ELF-1 (cell line): Measurements from ENCODE around the gene MAPK11.
A peak's percentile ranks its signal among the peaks of the same experiment; 100 is the strongest.

Experiments
- DNase-seq: peaks from one replicate; pipeline ENCODE4 v3.0.0-alpha.2; 2016; ENCODE audit warnings: low read depth, low spot score

The MAPK11 gene

GRCh38 chr22:50224071-50224470, 46.1 kb downstream of the MAPK11 start:
- no peak for DNase-seq

DNA sequence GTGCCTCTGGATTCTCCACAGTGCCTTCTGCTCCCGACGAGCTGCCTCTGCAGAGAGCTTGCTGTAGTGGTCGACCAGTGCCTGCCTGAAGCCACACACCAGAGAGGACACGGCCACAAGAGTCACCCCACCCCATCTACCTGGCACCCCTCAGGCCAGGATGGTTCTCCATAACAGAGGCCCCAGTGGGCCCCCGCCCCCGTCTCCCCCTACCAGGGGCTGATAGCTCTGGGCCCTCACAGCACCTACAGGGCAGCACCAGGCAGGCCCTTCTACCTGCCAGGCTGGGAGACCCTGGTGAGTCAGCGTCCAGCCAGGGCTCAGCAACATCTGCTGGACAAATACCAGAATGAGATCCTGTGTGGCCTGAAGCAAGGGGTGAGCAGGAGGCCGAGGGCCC, 47.7 kb downstream of the MAPK11 start:
- no peak for DNase-seq

DNA sequence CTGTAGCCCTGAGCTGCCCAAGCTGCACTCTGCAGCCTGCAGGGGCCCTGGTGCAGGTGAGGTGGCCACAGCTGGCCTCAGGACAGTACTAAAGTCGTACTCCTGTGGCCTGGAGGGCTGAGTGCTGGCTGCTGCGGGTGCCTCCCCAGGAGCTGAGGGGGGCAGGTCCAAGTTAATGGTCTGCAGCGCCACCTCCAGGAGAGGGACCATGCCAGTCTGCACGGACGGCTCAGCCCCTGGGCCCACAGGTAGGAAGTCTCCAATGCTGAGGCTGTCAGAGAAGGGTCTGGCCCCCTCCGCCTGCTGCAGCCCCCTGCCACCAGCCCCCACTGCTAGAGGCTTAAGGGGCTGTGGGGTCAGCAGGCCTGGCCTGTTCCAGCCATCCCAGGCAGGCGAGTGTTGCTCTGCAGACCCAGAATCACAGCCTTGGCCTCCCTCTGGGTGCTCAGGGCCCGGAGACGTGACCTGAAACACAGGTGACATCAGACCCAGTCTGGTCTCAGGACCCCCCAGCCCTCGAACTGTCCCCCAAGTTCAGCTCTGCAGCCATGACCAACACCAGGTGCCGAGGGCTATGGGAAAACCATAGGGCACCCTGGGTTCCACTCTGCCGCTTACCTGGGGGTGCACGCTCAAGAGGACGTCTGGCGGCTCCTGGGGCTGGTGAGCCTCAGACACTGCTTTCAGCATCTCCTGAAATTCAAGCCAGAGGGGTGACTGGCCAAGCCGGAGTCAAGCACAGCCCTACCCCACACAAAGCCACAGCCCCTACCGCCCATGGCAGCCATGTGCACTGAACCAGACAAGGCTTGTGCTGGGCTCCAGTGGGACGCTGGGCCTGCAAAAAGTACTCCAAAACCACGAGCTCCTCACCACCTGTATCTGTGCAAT, 48.5 kb downstream of the MAPK11 start:
- DNase-seq: no peak

DNA sequence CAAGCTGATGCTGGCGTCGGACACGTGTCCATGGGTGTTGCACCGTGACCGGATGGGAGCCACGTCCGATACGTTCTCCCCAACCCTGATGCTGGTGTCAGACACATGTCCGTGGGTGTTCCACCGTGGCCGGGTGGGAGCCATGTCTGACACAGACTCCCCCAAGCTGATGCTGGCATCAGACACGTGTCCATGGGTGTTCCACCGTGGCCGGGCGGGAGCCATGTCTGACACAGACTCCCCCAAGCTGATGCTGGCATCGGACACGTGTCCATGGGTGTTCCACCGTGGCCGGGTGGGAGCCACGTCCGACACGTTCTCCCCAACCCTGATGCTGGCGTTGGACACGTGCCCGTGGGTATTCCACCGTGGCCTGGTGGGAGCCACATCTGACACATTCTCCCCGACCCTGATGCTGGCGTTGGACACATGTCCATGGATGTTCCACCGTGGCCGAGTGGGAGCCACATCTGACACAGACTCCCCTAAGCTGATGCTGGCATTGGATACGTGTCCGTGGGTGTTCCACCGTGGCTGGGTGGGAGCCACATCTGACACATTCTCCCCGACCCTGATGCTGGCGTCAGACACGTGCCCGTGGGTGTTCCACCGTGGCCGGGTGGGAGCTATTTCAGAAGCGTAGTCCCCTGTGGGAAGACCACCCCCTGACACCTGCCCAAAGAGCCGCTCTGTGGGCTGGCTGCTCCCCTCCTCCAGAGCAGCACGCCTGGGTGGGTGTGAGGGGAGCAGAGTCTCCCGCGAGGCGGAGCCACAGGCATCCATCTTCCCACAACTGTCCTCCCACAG, 49.4 kb downstream of the MAPK11 start:
- no peak for DNase-seq

DNA sequence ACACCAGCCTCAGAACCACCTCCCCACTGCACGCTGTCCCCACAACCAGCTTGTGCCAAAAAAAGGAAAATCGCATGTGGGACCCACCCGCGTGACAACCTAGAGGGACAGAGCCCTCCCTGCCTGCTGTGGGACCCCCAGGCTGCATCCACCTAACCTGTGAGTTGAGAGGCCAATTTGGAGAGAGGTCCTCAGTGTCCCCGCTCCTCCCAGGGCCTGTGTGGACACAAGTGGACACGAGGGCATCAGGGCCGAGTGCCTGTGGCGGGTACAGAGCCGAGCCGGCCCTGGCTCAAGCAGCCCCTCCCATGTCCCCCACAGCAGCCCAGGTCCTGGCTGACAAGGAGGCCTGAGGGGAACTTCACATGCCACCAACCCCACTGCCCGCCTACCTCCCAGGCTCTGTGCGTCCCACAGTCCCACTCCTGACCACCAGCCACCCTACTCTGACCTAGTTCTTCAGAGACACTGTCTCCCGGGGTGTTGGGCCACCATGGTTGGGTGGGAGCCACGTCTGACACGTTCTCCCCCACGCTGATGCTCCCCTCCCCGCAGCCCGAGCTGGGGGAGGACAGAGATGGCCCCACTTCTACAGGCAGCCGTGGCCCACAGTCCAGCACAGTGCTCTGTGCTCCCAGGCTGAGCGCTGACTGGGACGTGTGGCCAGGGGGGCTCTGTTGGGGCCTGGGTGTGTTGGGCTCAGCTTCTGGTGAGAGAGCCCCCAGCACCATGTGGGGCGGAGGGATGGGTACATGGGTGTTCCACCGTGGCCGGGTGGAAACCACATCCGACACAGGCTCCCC, 50.2 kb downstream of the MAPK11 start:
- no peak for DNase-seq

DNA sequence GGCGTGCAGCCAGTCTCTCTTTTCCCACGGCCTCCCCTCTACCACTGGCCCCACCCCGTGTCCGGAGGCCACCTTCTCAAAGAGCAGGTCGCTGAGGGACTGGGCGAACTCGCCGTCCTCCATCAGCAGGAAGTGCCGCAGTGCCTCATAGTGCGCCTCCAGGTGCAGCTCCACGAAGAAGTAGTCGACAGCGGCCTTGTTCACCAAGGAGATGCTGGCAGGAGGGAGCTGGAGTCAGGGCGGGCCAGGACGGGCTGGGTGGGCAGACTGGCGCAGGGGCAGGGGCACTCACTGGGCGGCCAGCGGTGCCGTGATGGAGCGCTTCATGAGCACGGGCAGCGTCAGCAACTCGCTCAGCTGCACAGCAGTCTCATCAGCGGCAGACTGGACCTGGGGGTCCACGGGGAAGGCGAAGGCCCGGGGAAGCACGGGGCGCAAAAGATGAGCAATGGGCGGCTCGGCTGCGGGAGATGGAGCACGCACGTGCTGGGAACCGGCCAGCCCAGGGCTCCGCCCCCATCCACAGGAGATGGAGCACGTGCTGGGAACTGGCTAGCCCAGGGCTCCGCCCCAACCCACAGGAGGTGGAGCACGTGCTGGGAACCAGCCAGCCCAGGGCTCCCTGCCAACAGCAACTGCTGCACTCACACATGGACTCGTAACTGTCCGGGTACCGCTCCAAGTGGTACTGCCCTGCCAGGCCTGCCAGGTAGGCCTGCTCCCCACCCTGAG, 51.0 kb downstream of the MAPK11 start:
- DNase-seq: peak; percentile 69

- DNase-seq: no peak
Measured at GRCh38 chr22:50218153-50218995, 51.8 kb downstream of the MAPK11 start.

DNA sequence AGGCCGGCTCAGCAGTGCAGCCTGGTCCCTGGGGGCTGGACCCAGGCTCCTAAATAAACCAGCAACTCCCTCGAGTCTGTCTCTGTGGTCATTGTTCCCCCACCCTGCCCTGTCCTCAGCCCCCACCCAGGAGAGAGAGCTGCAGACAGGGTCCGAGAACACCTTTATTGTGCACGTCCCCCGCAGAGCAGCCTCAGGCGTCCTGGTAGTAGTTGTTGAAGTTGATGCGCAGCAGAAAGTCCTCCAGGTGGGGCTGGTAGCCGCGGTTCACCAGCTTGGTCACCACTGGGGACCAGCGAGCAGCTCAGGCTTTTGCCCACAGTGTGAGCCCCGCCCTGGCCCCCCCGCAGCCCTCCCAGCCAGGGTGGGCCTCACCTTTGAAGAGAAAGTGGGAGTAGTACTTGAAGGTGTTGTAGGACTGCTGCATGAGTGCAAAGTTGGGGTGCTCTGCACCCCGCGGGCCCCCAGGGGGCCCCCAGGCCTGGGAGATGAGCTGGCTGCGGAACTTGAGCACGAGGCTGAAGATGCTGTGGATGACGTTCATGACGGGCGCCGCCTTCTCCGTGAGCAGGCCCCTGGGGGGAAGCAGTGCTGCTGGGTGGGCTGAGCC, 52.5 kb downstream of the MAPK11 start:
- no peak for DNase-seq

- DNase-seq: no peak
Measured at GRCh38 chr22:50216684-50217520, 53.3 kb downstream of the MAPK11 start.

GRCh38 chr22:50216055-50216683, 54.0 kb downstream of the MAPK11 start:
- DNase-seq: no peak

DNA sequence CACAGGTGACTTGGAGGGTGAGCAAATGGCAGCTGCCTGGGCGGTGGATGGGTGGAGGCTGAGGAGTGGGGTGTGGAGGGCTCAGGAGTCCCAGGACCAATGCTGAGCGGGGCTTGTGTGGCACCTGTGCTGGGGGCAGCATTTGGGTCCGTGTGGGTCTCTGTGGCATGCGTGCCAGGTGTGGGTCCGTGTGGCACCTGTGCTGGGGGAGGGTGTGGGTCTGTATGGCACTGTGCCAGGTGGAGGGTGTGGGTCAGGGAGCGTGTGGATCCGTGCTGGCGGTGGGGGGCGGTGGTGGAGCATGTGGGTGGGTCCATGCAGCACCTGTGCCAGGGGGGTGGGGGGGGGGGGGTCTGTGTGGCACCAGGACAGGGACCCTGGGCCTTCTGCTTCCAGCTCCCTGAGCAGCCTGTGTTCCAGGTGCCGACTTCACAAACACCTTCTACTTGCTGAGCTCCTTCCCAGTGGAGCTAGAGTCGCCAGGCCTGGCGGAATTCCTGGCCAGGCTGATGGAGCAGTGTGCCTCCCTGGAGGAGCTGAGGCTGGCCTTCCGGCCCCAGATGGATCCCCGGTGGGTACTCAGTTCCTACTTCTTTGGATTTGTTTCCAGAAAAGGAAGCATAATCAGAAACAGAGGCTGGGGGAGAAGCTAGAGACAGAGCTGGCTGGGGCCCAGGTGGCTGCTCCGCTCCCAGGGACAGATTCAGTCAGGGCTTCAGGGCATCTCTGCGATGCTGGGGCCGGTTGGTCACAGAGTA, 54.7 kb downstream of the MAPK11 start:
- no peak for DNase-seq
